ENCODE measurements around the gene CYP2W1.

Gene CYP2W1

DNA sequence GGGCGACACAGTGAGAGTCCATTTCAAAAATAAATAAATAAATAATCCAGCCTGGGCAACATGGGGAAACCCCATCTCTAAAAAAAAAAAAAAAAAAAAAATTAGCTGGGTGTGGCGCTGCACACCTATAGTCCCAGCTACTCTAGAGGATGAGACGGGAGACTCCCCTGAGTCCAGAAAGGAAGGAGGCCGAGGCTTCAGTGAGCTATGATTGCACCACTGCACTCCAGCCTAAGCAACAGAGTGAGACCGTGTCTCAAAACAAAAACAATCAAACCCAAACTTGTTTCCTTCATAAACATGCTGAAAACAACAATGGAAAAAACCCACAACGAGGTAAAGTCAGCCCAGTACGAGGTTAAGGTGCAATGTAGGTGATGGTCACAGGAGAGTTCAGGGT lies 8.8 kb upstream of the CYP2W1 start:
- CTCF ChIA-PET, result interaction anchor here (0.8 to 4.5 kb wide), 9 partner anchors 12 to 203 kb away, joined by 3 to 50 read pairs (median 4); no protein-coding TSS in a partner anchor
- no peak for TF ChIP-seq CTCF (IDR thresholded peaks at IDR 0.05; ENCODE audit: control extremely low read depth, extremely low read depth, low read depth, missing control alignments)
- POLR2A ChIA-PET, result interaction anchor here (0.9 to 1.2 kb wide), 3 partner anchors 25 to 200 kb away, joined by 3 to 4 read pairs (median 3); no protein-coding TSS in a partner anchor
- no peak for DNase-seq (ENCODE audit: extremely low spot score)

- ChIA-PET POLR2A (interaction anchor here (0.6 to 1.5 kb wide), 6 partner anchors 12 to 428 kb away, joined by 3 to 7 read pairs (median 4); no protein-coding TSS in a partner anchor), CTCF (interaction anchor here (0.7 to 4.5 kb wide), 8 partner anchors 14 to 202 kb away, joined by 3 to 50 read pairs (median 5); no protein-coding TSS in a partner anchor)
- peak; percentile 94 for DNase-seq (ENCODE audit: extremely low spot score)
- no peak for TF ChIP-seq CTCF (IDR thresholded peaks at IDR 0.05; ENCODE audit: control extremely low read depth, extremely low read depth, low read depth, missing control alignments)
Measured at GRCh38 chr7:974820-975681, 7.9 kb upstream of the CYP2W1 start, which contains the start of gene COX19. COX19 (minus strand) TSS chr7:975549; CDS start chr7:975509, 40 bp downstream.

DNA sequence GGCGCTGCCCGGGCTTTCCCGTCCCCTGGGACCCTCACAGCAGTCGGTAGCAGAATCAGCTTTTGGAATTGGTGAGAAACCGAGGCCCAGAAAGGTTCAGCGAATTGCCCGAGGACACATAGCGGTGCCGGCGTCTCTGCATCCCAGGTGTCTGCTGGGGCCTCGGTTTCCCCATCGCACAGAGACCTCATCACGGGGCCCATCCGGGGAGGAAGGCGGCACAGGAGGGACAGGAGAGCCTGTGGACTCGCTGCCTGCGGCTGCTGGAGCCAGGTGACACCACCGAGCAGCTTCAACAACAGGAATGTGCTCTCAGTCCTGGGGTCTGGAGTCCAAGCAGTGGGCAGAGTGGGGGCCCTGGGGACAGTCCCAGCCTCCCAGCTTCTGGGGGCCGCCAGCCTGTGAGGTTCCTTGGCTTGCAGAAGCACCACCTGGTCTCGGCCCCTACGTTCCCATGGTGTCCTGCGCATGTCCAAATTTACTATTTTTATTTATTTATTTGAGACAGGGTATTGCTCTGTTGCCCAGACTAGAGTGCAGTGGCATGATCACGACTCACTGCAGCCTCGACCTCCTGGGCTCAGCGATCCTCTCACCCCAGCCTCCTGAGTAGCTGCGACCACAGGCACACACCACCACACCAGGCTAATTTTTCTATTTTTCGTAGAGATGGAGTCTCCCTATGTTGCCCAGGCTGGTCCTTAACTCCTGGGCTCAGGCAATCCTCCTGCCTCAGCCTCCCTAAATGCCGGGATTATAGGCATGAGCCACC lies 7.1 kb upstream of the CYP2W1 start:
- no peak for DNase-seq (ENCODE audit: extremely low spot score)
- POLR2A ChIA-PET, result interaction anchor here (1.2 to 1.5 kb wide), 3 partner anchors 13 to 43 kb away, joined by 3 to 7 read pairs (median 4); no protein-coding TSS in a partner anchor
- no peak for TF ChIP-seq CTCF (IDR thresholded peaks at IDR 0.05; ENCODE audit: control extremely low read depth, extremely low read depth, low read depth, missing control alignments)
- CTCF ChIA-PET, result interaction anchor here (0.9 to 4.5 kb wide), 7 partner anchors 17 to 201 kb away, joined by 3 to 50 read pairs (median 25); no protein-coding TSS in a partner anchor

DNA sequence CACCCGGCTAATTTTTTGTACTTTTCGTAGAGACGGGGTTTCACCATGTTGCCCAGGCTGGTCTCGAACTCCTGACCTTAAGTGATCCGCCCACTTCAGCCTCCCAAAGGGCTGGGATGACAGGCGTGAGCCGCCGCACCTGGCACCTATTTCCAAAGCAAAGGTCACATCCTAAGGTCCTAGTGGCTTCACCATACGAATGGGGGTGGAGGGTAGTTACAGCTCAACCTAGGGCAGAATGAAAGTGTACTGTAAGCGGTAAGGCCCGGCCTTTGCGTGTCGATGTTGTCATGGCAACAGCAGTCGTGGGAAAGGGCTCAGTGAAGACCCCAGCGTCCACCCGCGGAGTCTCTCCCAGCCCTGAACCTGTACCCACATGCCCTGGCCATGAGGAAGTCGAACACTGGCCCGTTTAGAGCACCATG lies 6.1 kb upstream of the CYP2W1 start:
- TF ChIP-seq CTCF (IDR thresholded peaks at IDR 0.05; ENCODE audit: control extremely low read depth, extremely low read depth, low read depth, missing control alignments), result no peak
- no peak for DNase-seq (ENCODE audit: extremely low spot score)
- POLR2A ChIA-PET, result no interaction called here
- CTCF ChIA-PET, result interaction anchor here (0.8 to 4.3 kb wide), 5 partner anchors 11 to 200 kb away, joined by 3 to 44 read pairs (median 25); no protein-coding TSS in a partner anchor

- ChIA-PET CTCF (interaction anchor here (0.8 to 4.3 kb wide), 8 partner anchors 11 to 199 kb away, joined by 3 to 44 read pairs (median 6); no protein-coding TSS in a partner anchor), POLR2A (no interaction called here)
- peak; percentile 68 for DNase-seq (ENCODE audit: extremely low spot score)
- no peak for TF ChIP-seq CTCF (IDR thresholded peaks at IDR 0.05; ENCODE audit: control extremely low read depth, extremely low read depth, low read depth, missing control alignments)
Measured at GRCh38 chr7:977326-978048, 5.5 kb upstream of the CYP2W1 start.
